ELR (cell line): ENCODE results near the gene RUFY1.
"Not testable (repeated sequence)": the region's sequence is repeated elsewhere in the genome, so short reads cannot be mapped to it uniquely, and the experiment has no call there.

Experiments
- DNase-seq: peaks from one replicate; pipeline ENCODE4 v3.0.0-alpha.2; 2015; ENCODE audit warnings: low read depth

RUFY1 gene

GRCh38 chr5:179534431-179534830 is 15.9 kb upstream of the RUFY1 start:
- no peak for DNase-seq

- DNase-seq = no peak
Measured at GRCh38 chr5:179536676-179537075, 13.7 kb upstream of the RUFY1 start.

GRCh38 chr5:179542170-179542569 is 8.2 kb upstream of the RUFY1 start:
- DNase-seq = no peak

- DNase-seq = not testable (repeated sequence)
Measured at GRCh38 chr5:179543275-179543674, 7.1 kb upstream of the RUFY1 start.

GRCh38 chr5:179553006-179553405 is 2.7 kb downstream of the RUFY1 start:
- DNase-seq = no peak

GRCh38 chr5:179553875-179554274 is 3.5 kb downstream of the RUFY1 start:
- DNase-seq = peak; percentile 81

GRCh38 chr5:179554981-179555380 is 4.6 kb downstream of the RUFY1 start:
- no peak for DNase-seq

GRCh38 chr5:179558261-179558799 is 8.0 kb downstream of the RUFY1 start:
- not testable (repeated sequence) for DNase-seq

- DNase-seq = peak; percentile 40
Measured at GRCh38 chr5:179558932-179559283, 8.6 kb downstream of the RUFY1 start.

- peak; percentile 99 for DNase-seq
Measured at GRCh38 chr5:179559284-179560252, 9.2 kb downstream of the RUFY1 start.

GRCh38 chr5:179564526-179564925 is 14.2 kb downstream of the RUFY1 start:
- DNase-seq = no peak

GRCh38 chr5:179568721-179569120 is 18.4 kb downstream of the RUFY1 start:
- no peak for DNase-seq

- no peak for DNase-seq
Measured at GRCh38 chr5:179572386-179572785, 22.0 kb downstream of the RUFY1 start.

- no peak for DNase-seq
Measured at GRCh38 chr5:179577286-179577960, 27.1 kb downstream of the RUFY1 start.

- no peak for DNase-seq
Measured at GRCh38 chr5:179585941-179586401, 35.6 kb downstream of the RUFY1 start.

- DNase-seq = no peak
Measured at GRCh38 chr5:179588166-179588565, 37.8 kb downstream of the RUFY1 start.

GRCh38 chr5:179595916-179596315 is 45.6 kb downstream of the RUFY1 start:
- peak; percentile 71 for DNase-seq

GRCh38 chr5:179596421-179596820 is 46.1 kb downstream of the RUFY1 start:
- DNase-seq = no peak

GRCh38 chr5:179599100-179599499 is 48.7 kb downstream of the RUFY1 start:
- no peak for DNase-seq

GRCh38 chr5:179599566-179599965 is 49.2 kb downstream of the RUFY1 start:
- DNase-seq = no peak

GRCh38 chr5:179599973-179600372 is 49.6 kb downstream of the RUFY1 start:
- no peak for DNase-seq

GRCh38 chr5:179601871-179602625 is 51.7 kb downstream of the RUFY1 start:
- no peak for DNase-seq
